PFSK-1 (cell line): Measurements from ENCODE around the gene SND1.

Source experiments
- FOXP2 ChIP-seq: optimal IDR thresholded peaks from 2 replicates; pipeline ENCODE3; 2011; ENCODE audit warnings: borderline replicate concordance, control low read depth, inconsistent platforms; ENCODE audit not compliant: insufficient read depth; ENCODE audit errors: extremely low read length, extremely low read depth
- POLR2AphosphoS5 ChIP-seq: IDR thresholded peaks from 2 replicates; pipeline ENCODE4 v1.6.1; 2012; ENCODE audit warnings: low read depth, mild to moderate bottlenecking, control low read depth, low read length, moderate library complexity
- REST ChIP-seq, 2 experiments: IDR thresholded peaks; 2 replicates each; pipeline versions ENCODE4 v1.6.1 to v1.8.0; 2011 to 2012; ENCODE audit warnings: low read depth in 2 of 2, low read length in 2 of 2, control low read depth in 1 of 2, inconsistent platforms in 1 of 2, mild to moderate bottlenecking in 1 of 2, moderate library complexity in 1 of 2; ENCODE audit not compliant: insufficient read depth in 1 of 2
- SIN3A ChIP-seq: IDR thresholded peaks from 2 replicates; pipeline ENCODE4 v1.6.1; 2012; ENCODE audit warnings: mild to moderate bottlenecking, low read length, moderate library complexity, borderline replicate concordance; ENCODE audit not compliant: insufficient read depth
- TAF1 ChIP-seq: IDR thresholded peaks from 2 replicates; pipeline ENCODE4 v1.6.1; 2012; ENCODE audit warnings: low read length, control low read depth, borderline replicate concordance; ENCODE audit not compliant: insufficient read depth

GRCh38 chr7:127863082-127863481, 211.1 kb downstream of the SND1 start:
- TF ChIP-seq TAF1: no peak
- TF ChIP-seq REST (IDR thresholded peaks at IDR 0.05; ENCODE audit: insufficient read depth in 1 of 2, low read depth in 2 of 2, low read length in 2 of 2): no peak
- TF ChIP-seq SIN3A: no peak
- TF ChIP-seq POLR2AphosphoS5: no peak
- TF ChIP-seq FOXP2: no peak
